ENCODE data around the gene SERINC4.

Gene SERINC4

DNA sequence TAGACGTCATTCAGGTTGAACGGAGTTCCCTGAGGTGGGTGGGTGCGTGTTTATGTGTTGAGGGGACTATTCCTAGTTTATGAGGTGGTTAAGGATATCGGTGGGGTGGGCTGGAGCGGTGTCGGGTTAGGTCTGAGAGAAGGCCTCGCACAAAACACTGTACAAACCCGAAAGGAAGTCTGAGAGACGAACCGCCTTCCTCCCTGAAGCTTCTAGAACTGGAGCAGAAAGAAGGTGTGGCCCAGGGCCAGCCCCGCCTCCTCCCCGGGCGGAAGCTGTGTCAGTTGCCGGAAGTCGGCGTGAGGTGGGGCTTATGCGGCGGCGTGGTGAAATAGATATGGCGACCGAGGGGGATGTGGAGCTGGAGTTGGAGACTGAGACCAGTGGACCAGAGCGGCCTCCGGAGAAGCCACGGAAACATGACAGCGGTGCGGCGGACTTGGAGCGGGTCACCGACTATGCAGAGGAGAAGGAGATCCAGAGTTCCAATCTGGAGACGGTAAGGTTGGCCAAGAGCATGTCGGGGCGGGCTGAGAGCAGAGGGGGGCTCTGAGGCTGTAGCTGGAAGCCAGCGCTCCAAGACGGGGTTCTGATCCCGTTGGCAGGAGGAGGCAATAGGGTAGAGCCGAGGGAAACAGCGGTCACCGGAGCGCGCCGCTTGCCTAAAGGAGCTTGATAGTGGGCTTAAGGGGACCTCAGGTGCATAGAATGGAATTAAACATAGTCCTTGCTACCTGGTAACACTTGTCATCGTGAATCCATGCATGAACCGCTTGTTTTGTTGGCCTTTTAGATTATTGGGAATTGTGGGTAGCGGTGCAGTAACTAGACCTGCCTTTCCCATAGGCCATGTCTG is 494 bp upstream of the SERINC4 start, which contains the start of gene HYPK:
Gene HYPK, plus strand, starts transcription at position 314 of the 856 bp plus-strand sequence. Its CDS starts 24 bp downstream, at position 338.
- H3K4me1 ChIP-seq (ENCODE audit: control insufficient read depth, insufficient read depth, low read depth, low read length): peaks cover 17% of the 10 kb centered on the region
- peak within 1 kb of the TSS; percentile 89 for H4K8ac ChIP-seq (ENCODE audit: low read length)
- peak within 1 kb of the TSS; percentile 73 to 97 for H3K4me3 ChIP-seq (ENCODE audit: insufficient read depth in 1 of 2, low read depth in 1 of 2, low read length in 2 of 2)
- peak within 1 kb of the TSS; percentile 67 for H3K27ac ChIP-seq (ENCODE audit: low read length, poor library complexity, severe bottlenecking)
- WGBS: 11% methylated on average over 44 of the region's 44 CpGs
- peak within 1 kb of the TSS; percentile 76 for H3K4me2 ChIP-seq (ENCODE audit: low read length, poor library complexity, severe bottlenecking)
- H2BK5ac ChIP-seq (ENCODE audit: low read depth, low read length, poor library complexity, severe bottlenecking): no peak within 1 kb of the TSS
- no peaks in the 10 kb centered on the region for H3K9me3 ChIP-seq (ENCODE audit: control insufficient read depth, low read length)
- H3K36me3 ChIP-seq (ENCODE audit: control insufficient read depth in 1 of 2, insufficient read depth in 2 of 2, low read depth in 1 of 2, low read length in 2 of 2): peaks cover 44 to 82% of the 10 kb centered on the region in 2 experiments
- H2AK5ac ChIP-seq (ENCODE audit: low read length, severe bottlenecking): peak within 1 kb of the TSS; percentile 56
- peak within 1 kb of the TSS; percentile 96 for H3K9ac ChIP-seq (ENCODE audit: low read length)
- peak within 1 kb of the TSS in 1 of 2 experiments; percentile 68 for H2BK12ac ChIP-seq (ENCODE audit: low read length in 2 of 2)
- no peak within 1 kb of the TSS for H2BK15ac ChIP-seq (ENCODE audit: low read depth, poor library complexity, severe bottlenecking)
- peak within 1 kb of the TSS in 1 of 2 experiments; percentile 5 for H3K23ac ChIP-seq (ENCODE audit: low read length in 2 of 2)
- H3K18ac ChIP-seq (ENCODE audit: low read depth in 1 of 2, low read length in 2 of 2): peak within 1 kb of the TSS in 1 of 2 experiments; percentile 46
- H3K27me3 ChIP-seq (ENCODE audit: control insufficient read depth in 1 of 2, insufficient read depth in 1 of 2, low read length in 2 of 2): no peaks in the 10 kb centered on the region
- H2AFZ ChIP-seq (ENCODE audit: low read depth, low read length): no peak within 1 kb of the TSS
- H2BK120ac ChIP-seq (ENCODE audit: low read depth, low read length): no peak within 1 kb of the TSS
- DNase-seq: peak; percentile 89
- H3K14ac ChIP-seq (ENCODE audit: low read length in 2 of 2): no peak within 1 kb of the TSS
- peaks cover 7% of the 10 kb centered on the region for H3K79me1 ChIP-seq (replicated peaks; ENCODE audit: low read length, poor library complexity, severe bottlenecking)
- peak within 1 kb of the TSS; percentile 23 for H4K91ac ChIP-seq (ENCODE audit: low read length)
- peak within 1 kb of the TSS; percentile 66 to 81 for H3K4ac ChIP-seq (ENCODE audit: low read depth in 1 of 2, low read length in 2 of 2)

DNA sequence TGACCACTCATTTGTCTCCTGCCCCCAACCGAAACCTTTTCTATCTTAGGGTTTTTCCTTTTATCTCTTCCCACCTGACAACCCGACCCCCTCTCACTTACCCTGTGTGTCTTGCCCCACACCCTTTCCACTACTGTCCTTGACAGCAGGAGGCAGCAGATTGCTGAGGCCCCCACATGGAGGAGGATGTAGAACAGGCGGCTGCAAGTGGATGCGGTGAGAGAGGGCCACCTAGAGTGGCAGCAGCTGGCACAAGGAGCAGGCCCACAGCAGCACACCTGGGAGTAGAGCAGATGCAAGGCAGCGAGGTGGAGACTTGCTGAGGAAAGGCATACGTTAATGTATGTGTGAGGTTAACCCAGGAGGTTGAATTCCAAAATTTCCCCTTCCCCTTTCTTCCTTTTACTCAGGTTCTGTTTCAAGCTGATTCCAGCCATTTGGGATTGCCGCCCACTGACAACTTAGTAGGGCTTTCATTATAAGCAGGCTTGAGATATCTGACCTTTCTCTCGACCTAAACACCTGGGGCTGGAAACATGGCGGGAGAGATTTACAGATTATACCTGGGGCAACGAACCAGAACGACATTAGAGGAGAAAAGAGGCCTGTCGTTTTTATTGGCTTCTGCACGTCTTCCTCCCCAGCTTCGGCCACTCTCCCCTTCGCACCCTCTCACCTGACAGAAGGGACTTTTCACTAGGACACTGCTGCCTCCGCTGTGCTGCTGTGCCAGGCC is 643 bp downstream of the SERINC4 start:
- Histone ChIP-seq H2BK15ac (ENCODE audit: low read depth, poor library complexity, severe bottlenecking) (no peak overlapping the region), H2BK12ac (ENCODE audit: low read length in 2 of 2) (peak overlapping the region in 1 of 2 experiments; percentile 68), H3K36me3 (ENCODE audit: control insufficient read depth in 1 of 2, insufficient read depth in 2 of 2, low read depth in 1 of 2, low read length in 2 of 2) (peaks cover 49 to 82% of the 10 kb centered on the region in 2 experiments), H4K91ac (ENCODE audit: low read length) (peak overlapping the region; percentile 23), H3K23ac (ENCODE audit: low read length in 2 of 2) (no peak overlapping the region), H3K27me3 (ENCODE audit: control insufficient read depth in 1 of 2, insufficient read depth in 1 of 2, low read length in 2 of 2) (no peaks in the 10 kb centered on the region), H3K79me1 (replicated peaks; ENCODE audit: low read length, poor library complexity, severe bottlenecking) (peaks cover 13% of the 10 kb centered on the region), H3K9me3 (ENCODE audit: control insufficient read depth, low read length) (no peaks in the 10 kb centered on the region), H3K4me3 (ENCODE audit: insufficient read depth in 1 of 2, low read depth in 1 of 2, low read length in 2 of 2) (no peak overlapping the region), H3K4ac (ENCODE audit: low read depth in 1 of 2, low read length in 2 of 2) (peak overlapping the region in 1 of 2 experiments; percentile 81), H3K27ac (ENCODE audit: low read length, poor library complexity, severe bottlenecking) (no peak overlapping the region), H2BK120ac (ENCODE audit: low read depth, low read length) (no peak overlapping the region), H3K4me1 (ENCODE audit: control insufficient read depth, insufficient read depth, low read depth, low read length) (peaks cover 26% of the 10 kb centered on the region), H2AFZ (ENCODE audit: low read depth, low read length) (no peak overlapping the region), H4K8ac (ENCODE audit: low read length) (peak overlapping the region; percentile 89), H3K14ac (ENCODE audit: low read length in 2 of 2) (no peak overlapping the region), H3K9ac (ENCODE audit: low read length) (peak overlapping the region; percentile 96), H3K18ac (ENCODE audit: low read depth in 1 of 2, low read length in 2 of 2) (peak overlapping the region in 1 of 2 experiments; percentile 46), H2AK5ac (ENCODE audit: low read length, severe bottlenecking) (peak overlapping the region; percentile 56), H3K4me2 (ENCODE audit: low read length, poor library complexity, severe bottlenecking) (no peak overlapping the region), H2BK5ac (ENCODE audit: low read depth, low read length, poor library complexity, severe bottlenecking) (no peak overlapping the region)
- DNase-seq: no peak
- 93% methylated on average over 16 of the region's 16 CpGs for WGBS

DNA sequence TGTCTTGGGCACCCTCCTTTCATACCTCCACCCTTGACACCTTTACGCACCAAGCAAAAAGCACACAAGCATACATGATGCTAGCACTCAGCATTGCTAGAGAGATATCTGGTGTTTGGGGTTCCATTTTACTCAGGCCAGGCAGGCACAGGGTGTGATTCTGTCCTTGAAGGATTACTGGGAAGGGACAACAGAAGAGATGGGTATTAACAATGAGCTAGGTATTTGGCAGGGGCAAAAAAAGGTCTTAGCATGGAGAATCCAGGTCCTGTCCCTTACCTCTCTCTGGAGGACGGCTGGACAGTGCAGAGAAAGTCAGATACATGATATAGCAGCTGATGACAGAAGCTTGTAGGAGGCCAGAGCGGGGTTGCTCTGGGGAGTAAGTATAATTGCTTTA is 3.5 kb downstream of the SERINC4 start:
- H3K4me1 ChIP-seq (ENCODE audit: control insufficient read depth, insufficient read depth, low read depth, low read length): peaks cover 31% of the 10 kb centered on the region
- no peaks in the 10 kb centered on the region for H3K27me3 ChIP-seq (ENCODE audit: control insufficient read depth in 1 of 2, insufficient read depth in 1 of 2, low read length in 2 of 2)
- H3K9ac ChIP-seq (ENCODE audit: low read length): no peak overlapping the region
- H3K36me3 ChIP-seq (ENCODE audit: control insufficient read depth in 1 of 2, insufficient read depth in 2 of 2, low read depth in 1 of 2, low read length in 2 of 2): peaks cover 46 to 69% of the 10 kb centered on the region in 2 experiments
- H2BK12ac ChIP-seq (ENCODE audit: low read length in 2 of 2): no peak overlapping the region
- no peak overlapping the region for H3K27ac ChIP-seq (ENCODE audit: low read length, poor library complexity, severe bottlenecking)
- H2AK5ac ChIP-seq (ENCODE audit: low read length, severe bottlenecking): no peak overlapping the region
- peaks cover 8% of the 10 kb centered on the region for H3K79me1 ChIP-seq (replicated peaks; ENCODE audit: low read length, poor library complexity, severe bottlenecking)
- H3K23ac ChIP-seq (ENCODE audit: low read length in 2 of 2): no peak overlapping the region
- H3K4ac ChIP-seq (ENCODE audit: low read depth in 1 of 2, low read length in 2 of 2): no peak overlapping the region
- H2BK5ac ChIP-seq (ENCODE audit: low read depth, low read length, poor library complexity, severe bottlenecking): no peak overlapping the region
- H4K91ac ChIP-seq (ENCODE audit: low read length): no peak overlapping the region
- no peak overlapping the region for H3K18ac ChIP-seq (ENCODE audit: low read depth in 1 of 2, low read length in 2 of 2)
- no peak overlapping the region for H2BK15ac ChIP-seq (ENCODE audit: low read depth, poor library complexity, severe bottlenecking)
- H3K4me3 ChIP-seq (ENCODE audit: insufficient read depth in 1 of 2, low read depth in 1 of 2, low read length in 2 of 2): no peak overlapping the region
- H2AFZ ChIP-seq (ENCODE audit: low read depth, low read length): no peak overlapping the region
- no peaks in the 10 kb centered on the region for H3K9me3 ChIP-seq (ENCODE audit: control insufficient read depth, low read length)
- H3K4me2 ChIP-seq (ENCODE audit: low read length, poor library complexity, severe bottlenecking): no peak overlapping the region
- H2BK120ac ChIP-seq (ENCODE audit: low read depth, low read length): no peak overlapping the region
- no peak overlapping the region for H4K8ac ChIP-seq (ENCODE audit: low read length)
- WGBS: 89% methylated on average over 1 of the region's 3 CpGs
- H3K14ac ChIP-seq (ENCODE audit: low read length in 2 of 2): no peak overlapping the region
- DNase-seq: no peak

DNA sequence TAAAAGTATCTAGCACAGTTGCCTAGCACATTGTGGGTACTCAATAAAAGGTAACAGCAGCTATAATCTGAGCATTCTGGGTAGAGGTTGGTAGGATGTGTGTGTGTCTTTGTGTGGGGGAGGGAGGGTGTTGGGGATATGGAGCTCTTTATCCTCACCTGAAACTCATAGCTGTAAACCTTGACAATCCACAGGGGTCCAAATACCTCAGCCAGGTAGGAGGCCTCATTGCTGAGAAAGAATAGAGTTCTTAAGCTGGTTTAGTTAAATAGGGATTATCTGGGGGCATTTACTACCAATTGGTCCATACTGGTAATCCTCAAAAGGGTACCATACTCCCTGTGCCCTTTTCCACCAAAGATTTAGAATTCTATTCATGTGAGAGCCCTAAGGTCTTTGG is 4.0 kb downstream of the SERINC4 start:
- no peak overlapping the region for H3K9ac ChIP-seq (ENCODE audit: low read length)
- H3K18ac ChIP-seq (ENCODE audit: low read depth in 1 of 2, low read length in 2 of 2): no peak overlapping the region
- no peak overlapping the region for H2BK120ac ChIP-seq (ENCODE audit: low read depth, low read length)
- H3K14ac ChIP-seq (ENCODE audit: low read length in 2 of 2): no peak overlapping the region
- peaks cover 8% of the 10 kb centered on the region for H3K79me1 ChIP-seq (replicated peaks; ENCODE audit: low read length, poor library complexity, severe bottlenecking)
- H2BK12ac ChIP-seq (ENCODE audit: low read length in 2 of 2): no peak overlapping the region
- no peak overlapping the region for H3K4me3 ChIP-seq (ENCODE audit: insufficient read depth in 1 of 2, low read depth in 1 of 2, low read length in 2 of 2)
- no peak overlapping the region for H3K4ac ChIP-seq (ENCODE audit: low read depth in 1 of 2, low read length in 2 of 2)
- H2BK5ac ChIP-seq (ENCODE audit: low read depth, low read length, poor library complexity, severe bottlenecking): no peak overlapping the region
- peaks cover 31% of the 10 kb centered on the region for H3K4me1 ChIP-seq (ENCODE audit: control insufficient read depth, insufficient read depth, low read depth, low read length)
- no peaks in the 10 kb centered on the region for H3K9me3 ChIP-seq (ENCODE audit: control insufficient read depth, low read length)
- H3K23ac ChIP-seq (ENCODE audit: low read length in 2 of 2): no peak overlapping the region
- H3K27me3 ChIP-seq (ENCODE audit: control insufficient read depth in 1 of 2, insufficient read depth in 1 of 2, low read length in 2 of 2): no peaks in the 10 kb centered on the region
- no peak overlapping the region for H2AK5ac ChIP-seq (ENCODE audit: low read length, severe bottlenecking)
- H4K8ac ChIP-seq (ENCODE audit: low read length): no peak overlapping the region
- peaks cover 46 to 68% of the 10 kb centered on the region in 2 experiments for H3K36me3 ChIP-seq (ENCODE audit: control insufficient read depth in 1 of 2, insufficient read depth in 2 of 2, low read depth in 1 of 2, low read length in 2 of 2)
- no peak overlapping the region for H2AFZ ChIP-seq (ENCODE audit: low read depth, low read length)
- H2BK15ac ChIP-seq (ENCODE audit: low read depth, poor library complexity, severe bottlenecking): no peak overlapping the region
- H3K27ac ChIP-seq (ENCODE audit: low read length, poor library complexity, severe bottlenecking): no peak overlapping the region
- H3K4me2 ChIP-seq (ENCODE audit: low read length, poor library complexity, severe bottlenecking): no peak overlapping the region
- DNase-seq: no peak
- no peak overlapping the region for H4K91ac ChIP-seq (ENCODE audit: low read length)
